GM12892 (cell line): ENCODE measurements around the gene PNKD.

ENCODE experiments used
- DNase-seq: peaks from one replicate; pipeline ENCODE4 v3.0.0; 2011; ENCODE audit not compliant: insufficient read length
- FAIRE-seq: peaks from 2 replicates; lab custom pipeline; 2011; peaks lifted over from hg19 to GRCh38; lab: Jason Lieb, UNC
- POLR2A ChIP-seq: IDR thresholded peaks from 2 replicates; pipeline ENCODE4 v1.6.1; 2011; ENCODE audit warnings: low read depth, low read length, control low read depth
- POLR2AphosphoS5 ChIP-seq: IDR thresholded peaks from 2 replicates; pipeline ENCODE4 v1.6.1; 2011; ENCODE audit warnings: low read depth, low read length, control low read depth
- TAF1 ChIP-seq: IDR thresholded peaks from 2 replicates; pipeline ENCODE4 v1.6.1; 2011; ENCODE audit warnings: low read depth, mild to moderate bottlenecking, control low read depth, low read length, borderline replicate concordance

PNKD gene

GRCh38 chr2:218364196-218364595, 93.9 kb downstream of the PNKD start:
- FAIRE-seq (no peak), DNase-seq (no peak)
- TF ChIP-seq TAF1 (no peak), POLR2AphosphoS5 (no peak), POLR2A (no peak)

- DNase-seq (no peak), FAIRE-seq (peak; percentile 56)
- no peak for TF ChIP-seq TAF1
Measured at GRCh38 chr2:218366621-218367414, 96.5 kb downstream of the PNKD start.

- FAIRE-seq (peak; percentile 100), DNase-seq (peak; percentile 96)
- TF ChIP-seq TAF1 (no peak), POLR2AphosphoS5 (peak; percentile 84), POLR2A (peak; percentile 84)
Measured at GRCh38 chr2:218367415-218368149, 97.3 kb downstream of the PNKD start.

GRCh38 chr2:218368150-218368528, 97.8 kb downstream of the PNKD start:
- no peak for FAIRE-seq
- no peak for DNase-seq
- no peak for TF ChIP-seq POLR2A
- no peak for TF ChIP-seq TAF1
- TF ChIP-seq POLR2AphosphoS5 = no peak

- FAIRE-seq (no peak), DNase-seq (no peak)
- no peak for TF ChIP-seq POLR2AphosphoS5
- no peak for TF ChIP-seq TAF1
Measured at GRCh38 chr2:218368621-218369153, 98.4 kb downstream of the PNKD start.

- no peak for TF ChIP-seq POLR2A
- no peak for TF ChIP-seq TAF1
- no peak for TF ChIP-seq POLR2AphosphoS5
- FAIRE-seq = no peak
- no peak for DNase-seq
Measured at GRCh38 chr2:218369330-218369729, 99.0 kb downstream of the PNKD start.

GRCh38 chr2:218370410-218371063, 100.2 kb downstream of the PNKD start:
- no peak for DNase-seq

GRCh38 chr2:218371983-218372350, 101.6 kb downstream of the PNKD start:
- no peak for TF ChIP-seq POLR2AphosphoS5
- TF ChIP-seq TAF1 = no peak
- TF ChIP-seq POLR2A = no peak
- FAIRE-seq = no peak

More at GRCh38 chr2:218370410-218371063, 100.2 kb downstream of the PNKD start:
- no peak for FAIRE-seq
- TF ChIP-seq POLR2AphosphoS5 (no peak), POLR2A (no peak), TAF1 (no peak)

GRCh38 chr2:218374795-218375194, 104.5 kb downstream of the PNKD start:
- FAIRE-seq (no peak), DNase-seq (no peak)
- no peak for TF ChIP-seq TAF1
- no peak for TF ChIP-seq POLR2A
- TF ChIP-seq POLR2AphosphoS5 = no peak

More at GRCh38 chr2:218371983-218372350, 101.6 kb downstream of the PNKD start:
- DNase-seq = no peak

- DNase-seq = no peak
- no peak for TF ChIP-seq TAF1
- TF ChIP-seq POLR2A = no peak
- TF ChIP-seq POLR2AphosphoS5 = no peak
- FAIRE-seq = no peak
Measured at GRCh38 chr2:218375212-218375611, 104.9 kb downstream of the PNKD start.

- DNase-seq (no peak), FAIRE-seq (no peak)
- no peak for TF ChIP-seq TAF1
- no peak for TF ChIP-seq POLR2A
- no peak for TF ChIP-seq POLR2AphosphoS5
Measured at GRCh38 chr2:218378053-218378452, 107.7 kb downstream of the PNKD start.

GRCh38 chr2:218381916-218382366, 111.6 kb downstream of the PNKD start, which contains the start of gene SLC11A1:
Gene SLC11A1 (plus strand): TSS chr2:218382273. CDS start chr2:218382369, 96 bp downstream.
- no peak for TF ChIP-seq POLR2AphosphoS5
- TF ChIP-seq TAF1 = no peak
- no peak for TF ChIP-seq POLR2A
- DNase-seq (no peak), FAIRE-seq (no peak)
